Transverse colon (tissue), 3 donors: ENCODE results near the gene BORA.

Experiments
- POLR2A ChIP-seq: fragments of 450-650 bp; IDR thresholded peaks from one replicate; pipeline ENCODE4 v1.6.1; 2016; ENCODE audit warnings: antibody characterized with exemption, mild to moderate bottlenecking, moderate library complexity
- TF ChIP-seq, protein P1 (sequence below), 5 experiments: fragments of 200-600 bp in 3 of 5; fragments of 450-650 bp in 2 of 5; sonication (generic) in 3 of 5; IDR thresholded peaks; 1 replicate in 2 of 5; 2 replicates in 3 of 5; pipeline ENCODE4 v1.5.1; 2016 to 2017; ENCODE audit warnings: antibody characterized with exemption in 5 of 5, inconsistent platforms in 3 of 5, mild to moderate bottlenecking in 2 of 5, moderate library complexity in 1 of 5

DNA sequence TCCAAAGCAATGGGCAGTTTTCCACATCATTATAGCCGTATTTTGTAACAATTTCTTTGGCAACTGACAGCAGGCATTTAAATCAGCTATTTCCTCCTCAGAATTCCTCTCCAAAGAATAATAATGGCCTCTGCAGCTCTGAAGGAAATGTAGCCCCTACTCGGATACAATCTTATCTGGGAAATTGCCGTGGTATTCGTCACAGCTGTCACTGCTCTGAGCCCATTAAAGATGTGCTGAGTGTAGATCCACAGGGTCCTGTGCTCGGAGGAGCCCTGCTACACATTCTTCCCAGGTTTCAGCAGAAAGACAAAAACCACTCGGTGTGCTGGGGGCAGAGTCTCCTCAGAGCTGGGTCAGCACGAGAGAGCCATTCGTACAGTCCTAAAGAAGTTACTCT, 33.4 kb upstream of the BORA start:
- no peak for TF ChIP-seq POLR2A
- TF ChIP-seq, protein P1, sequence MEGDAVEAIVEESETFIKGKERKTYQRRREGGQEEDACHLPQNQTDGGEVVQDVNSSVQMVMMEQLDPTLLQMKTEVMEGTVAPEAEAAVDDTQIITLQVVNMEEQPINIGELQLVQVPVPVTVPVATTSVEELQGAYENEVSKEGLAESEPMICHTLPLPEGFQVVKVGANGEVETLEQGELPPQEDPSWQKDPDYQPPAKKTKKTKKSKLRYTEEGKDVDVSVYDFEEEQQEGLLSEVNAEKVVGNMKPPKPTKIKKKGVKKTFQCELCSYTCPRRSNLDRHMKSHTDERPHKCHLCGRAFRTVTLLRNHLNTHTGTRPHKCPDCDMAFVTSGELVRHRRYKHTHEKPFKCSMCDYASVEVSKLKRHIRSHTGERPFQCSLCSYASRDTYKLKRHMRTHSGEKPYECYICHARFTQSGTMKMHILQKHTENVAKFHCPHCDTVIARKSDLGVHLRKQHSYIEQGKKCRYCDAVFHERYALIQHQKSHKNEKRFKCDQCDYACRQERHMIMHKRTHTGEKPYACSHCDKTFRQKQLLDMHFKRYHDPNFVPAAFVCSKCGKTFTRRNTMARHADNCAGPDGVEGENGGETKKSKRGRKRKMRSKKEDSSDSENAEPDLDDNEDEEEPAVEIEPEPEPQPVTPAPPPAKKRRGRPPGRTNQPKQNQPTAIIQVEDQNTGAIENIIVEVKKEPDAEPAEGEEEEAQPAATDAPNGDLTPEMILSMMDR (IDR thresholded peaks at IDR 0.05) = no peak
